ENCODE data around the gene PPP3CB. TPM values are rescaled to one million over a fixed set of nuclear protein-coding genes. Genes with fewer than 3 reads are reported as not detected.

The PPP3CB gene
- total and polyA plus RNA-seq, 2 experiments from 2014 or later = 17.9 to 38.5 TPM

- no peak for TF ChIP-seq CREB1 (CRISPR knock-in tag; IDR thresholded peaks at IDR 0.05; ENCODE audit: low read depth)
- no peak for TF ChIP-seq ZNF331 (CRISPR knock-in tag; IDR thresholded peaks at IDR 0.05; ENCODE audit: low read depth)
- no peak for TF ChIP-seq EZH2phosphoT487 (IDR thresholded peaks at IDR 0.05; ENCODE audit: unreplicated experiment)
- no peak for TF ChIP-seq STAT1 (IDR thresholded peaks at IDR 0.05; ENCODE audit: unreplicated experiment)
- TF ChIP-seq EZH2 (IDR thresholded peaks at IDR 0.05; ENCODE audit: low read depth, unreplicated experiment) = no peak
- TF ChIP-seq, protein P1, sequence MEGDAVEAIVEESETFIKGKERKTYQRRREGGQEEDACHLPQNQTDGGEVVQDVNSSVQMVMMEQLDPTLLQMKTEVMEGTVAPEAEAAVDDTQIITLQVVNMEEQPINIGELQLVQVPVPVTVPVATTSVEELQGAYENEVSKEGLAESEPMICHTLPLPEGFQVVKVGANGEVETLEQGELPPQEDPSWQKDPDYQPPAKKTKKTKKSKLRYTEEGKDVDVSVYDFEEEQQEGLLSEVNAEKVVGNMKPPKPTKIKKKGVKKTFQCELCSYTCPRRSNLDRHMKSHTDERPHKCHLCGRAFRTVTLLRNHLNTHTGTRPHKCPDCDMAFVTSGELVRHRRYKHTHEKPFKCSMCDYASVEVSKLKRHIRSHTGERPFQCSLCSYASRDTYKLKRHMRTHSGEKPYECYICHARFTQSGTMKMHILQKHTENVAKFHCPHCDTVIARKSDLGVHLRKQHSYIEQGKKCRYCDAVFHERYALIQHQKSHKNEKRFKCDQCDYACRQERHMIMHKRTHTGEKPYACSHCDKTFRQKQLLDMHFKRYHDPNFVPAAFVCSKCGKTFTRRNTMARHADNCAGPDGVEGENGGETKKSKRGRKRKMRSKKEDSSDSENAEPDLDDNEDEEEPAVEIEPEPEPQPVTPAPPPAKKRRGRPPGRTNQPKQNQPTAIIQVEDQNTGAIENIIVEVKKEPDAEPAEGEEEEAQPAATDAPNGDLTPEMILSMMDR (conservative IDR thresholded peaks at IDR 0.05; ENCODE audit: low read depth in 2 of 2) = no peak
- no peak for TF ChIP-seq NANOG (IDR thresholded peaks at IDR 0.05; ENCODE audit: borderline replicate concordance)
- no peak for TF ChIP-seq JUNB (IDR thresholded peaks at IDR 0.05; ENCODE audit: unreplicated experiment)
- no peak for TF ChIP-seq POLR2AphosphoS5 (IDR thresholded peaks at IDR 0.05; ENCODE audit: low read depth)
- no peak for TF ChIP-seq REST (IDR thresholded peaks at IDR 0.05; ENCODE audit: unreplicated experiment)
Measured at GRCh38 chr10:73439055-73439454, 56.8 kb downstream of the PPP3CB start (continued).

- no peaks in the 10 kb centered on the region for H3F3A ChIP-seq (replicated peaks; ENCODE audit: low read depth)
- H3K4me3 Mint-ChIP-seq = no peak within 1 kb of the TSS
- no peaks in the 10 kb centered on the region for H3K27me3 Mint-ChIP-seq (ENCODE audit: insufficient read depth, low read depth, poor library complexity)
- TF ChIP-seq, protein P1 (conservative IDR thresholded peaks at IDR 0.05; ENCODE audit: low read depth in 2 of 2) = no peak
- TF ChIP-seq ZNF462 (CRISPR knock-in tag; IDR thresholded peaks at IDR 0.05) (no peak), ZNF331 (CRISPR knock-in tag; IDR thresholded peaks at IDR 0.05; ENCODE audit: low read depth) (no peak), ZNF114 (CRISPR knock-in tag; IDR thresholded peaks at IDR 0.05) (no peak), CREB1 (CRISPR knock-in tag; IDR thresholded peaks at IDR 0.05; ENCODE audit: low read depth) (no peak), EZH2phosphoT487 (IDR thresholded peaks at IDR 0.05; ENCODE audit: unreplicated experiment) (no peak), EZH2 (IDR thresholded peaks at IDR 0.05; ENCODE audit: low read depth, unreplicated experiment) (no peak)
- no peaks in the 10 kb centered on the region for H3K36me3 ChIP-seq (ENCODE audit: insufficient read depth)
- no peaks in the 10 kb centered on the region for H3K9me2 ChIP-seq (ENCODE audit: insufficient read depth)
- peak within 1 kb of the TSS; percentile 39; the same call in 1 of the 2 replicates for H3K27ac Mint-ChIP-seq
- ATAC-seq (no peak), DNase-seq (ENCODE audit: low spot score) (no peak)
- H3K79me2 ChIP-seq (replicated peaks; ENCODE audit: insufficient read depth) = no peaks in the 10 kb centered on the region
- H3K4me1 Mint-ChIP-seq = no peaks in the 10 kb centered on the region
- no peak within 1 kb of the TSS for H2AFZ ChIP-seq
- no peaks in the 10 kb centered on the region for H3K27me3 ChIP-seq (ENCODE audit: insufficient read depth)
- no peak within 1 kb of the TSS for H3K4me2 ChIP-seq
- no peak within 1 kb of the TSS for H3K27ac ChIP-seq (ENCODE audit: low read depth)
- no peaks in the 10 kb centered on the region; the same call in 1 of the 2 replicates for H4K20me1 ChIP-seq (replicated peaks; ENCODE audit: insufficient read depth)
- no peaks in the 10 kb centered on the region; the same call in 2 of the 3 replicates for H3K36me3 Mint-ChIP-seq (ENCODE audit: low read depth)
- no peaks in the 10 kb centered on the region for H3K9me3 Mint-ChIP-seq
- no peak within 1 kb of the TSS for H3K4me3 ChIP-seq
- no peaks in the 10 kb centered on the region for H3K4me1 ChIP-seq (ENCODE audit: insufficient read depth)
Measured at GRCh38 chr10:73433538-73433867, 62.3 kb downstream of the PPP3CB start, which contains the start of gene MSS51. Gene MSS51, minus strand, starts transcription at chr10:73433561. Its CDS starts 5,277 bp downstream, at chr10:73428284.

Data from GM23338 (cell line).